ENCODE results near the gene MKRN2OS.
A peak's percentile ranks its signal among the peaks of the same experiment; 100 is the strongest.
"Not testable (repeated sequence)": the region's sequence is repeated elsewhere in the genome, so short reads cannot be mapped to it uniquely, and the experiment has no call there.

Gene MKRN2OS

GRCh38 chr3:12561397-12561796 lies 16.1 kb upstream of the MKRN2OS start:
- no peak for ATAC-seq

GRCh38 chr3:12560505-12561190 lies 15.3 kb upstream of the MKRN2OS start:
- peak; percentile 37 for ATAC-seq
- no peak for DNase-seq

More at GRCh38 chr3:12561397-12561796, 16.1 kb upstream of the MKRN2OS start:
- no peak for DNase-seq

GRCh38 chr3:12559520-12559919 lies 14.2 kb upstream of the MKRN2OS start:
- DNase-seq (no peak), ATAC-seq (no peak)

- no peak for ATAC-seq
- no peak for DNase-seq
Observed at GRCh38 chr3:12558706-12559105, 13.4 kb upstream of the MKRN2OS start.

GRCh38 chr3:12557473-12558100 lies 12.3 kb upstream of the MKRN2OS start:
- DNase-seq: no peak
- no peak for ATAC-seq

- ATAC-seq: peak; percentile 95
- peak; percentile 91 for DNase-seq
Observed at GRCh38 chr3:12556690-12557472, 11.6 kb upstream of the MKRN2OS start, which contains the start of gene MKRN2. MKRN2 (plus strand) TSS chr3:12557087; CDS start chr3:12557151, 64 bp downstream.

GRCh38 chr3:12556314-12556689 lies 11.0 kb upstream of the MKRN2OS start:
- ATAC-seq: no peak
- DNase-seq: no peak

GRCh38 chr3:12553921-12554391 lies 8.7 kb upstream of the MKRN2OS start:
- ATAC-seq (no peak), DNase-seq (peak; percentile 38)

GRCh38 chr3:12549971-12550760 lies 4.9 kb upstream of the MKRN2OS start:
- ATAC-seq (no peak), DNase-seq (no peak)

GRCh38 chr3:12544652-12545472 lies 437 bp downstream of the MKRN2OS start:
- no peak for ATAC-seq
- no peak for DNase-seq

- not testable (repeated sequence) for ATAC-seq, DNase-seq
Observed at GRCh38 chr3:12543497-12543896, 1.8 kb downstream of the MKRN2OS start.

- no peak for ATAC-seq
- DNase-seq: no peak
Observed at GRCh38 chr3:12541625-12542024, 3.7 kb downstream of the MKRN2OS start.

GRCh38 chr3:12536423-12536822 lies 8.9 kb downstream of the MKRN2OS start:
- ATAC-seq (no peak), DNase-seq (no peak)

- peak; percentile 34 for ATAC-seq
- DNase-seq: no peak
Observed at GRCh38 chr3:12532182-12532581, 13.1 kb downstream of the MKRN2OS start.

- DNase-seq (no peak), ATAC-seq (no peak)
Observed at GRCh38 chr3:12527757-12528143, 17.5 kb downstream of the MKRN2OS start.

- DNase-seq (no peak), ATAC-seq (no peak)
Observed at GRCh38 chr3:12522721-12523120, 22.6 kb downstream of the MKRN2OS start.

- ATAC-seq: no peak
- no peak for DNase-seq
Observed at GRCh38 chr3:12521010-12521409, 24.3 kb downstream of the MKRN2OS start.

GRCh38 chr3:12518261-12519028 lies 26.9 kb downstream of the MKRN2OS start:
- ATAC-seq (no peak), DNase-seq (no peak)

- DNase-seq: no peak
- no peak for ATAC-seq
Observed at GRCh38 chr3:12516873-12517272, 28.4 kb downstream of the MKRN2OS start.

- ATAC-seq: no peak
- DNase-seq: no peak
Observed at GRCh38 chr3:12515631-12516030, 29.7 kb downstream of the MKRN2OS start.
